ENCODE data around the gene ACOX3.
"Not testable (repeated sequence)": the region's sequence is repeated elsewhere in the genome, so short reads cannot be mapped to it uniquely, and the experiment has no call there.

The ACOX3 gene

DNA sequence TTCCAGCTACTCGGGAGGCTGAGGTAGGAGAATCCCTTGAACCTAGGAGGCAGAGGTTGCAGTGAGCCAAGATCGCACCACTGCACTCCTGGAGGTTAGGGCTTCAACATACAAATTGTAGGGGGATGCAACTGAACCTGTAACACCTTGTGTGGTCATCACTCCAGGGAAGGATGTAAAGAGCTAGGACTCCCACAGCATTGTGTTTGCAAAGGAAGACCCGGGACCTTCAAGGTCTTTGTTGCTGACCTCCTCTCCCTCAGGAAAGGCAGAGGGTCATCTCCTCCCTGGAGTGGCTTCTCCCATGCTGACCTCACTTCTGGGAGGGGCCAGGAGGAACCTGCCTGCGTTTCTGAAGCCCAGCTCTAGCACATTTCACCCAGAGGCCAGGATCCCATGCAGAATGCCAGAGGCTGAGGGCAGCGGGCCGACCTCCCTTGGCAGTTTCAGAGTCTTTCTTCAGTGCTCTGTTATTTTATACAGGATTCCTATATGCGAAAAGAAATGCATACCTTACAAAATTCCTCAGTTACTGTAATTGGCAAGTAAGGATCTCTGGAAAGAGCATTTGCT lies 90.8 kb downstream of the ACOX3 start:
- DNase-seq: no peak

- DNase-seq: not testable (repeated sequence)
These were observed 91.3 kb downstream of the ACOX3 start for GRCh38 chr4:8349236-8349635.

DNA sequence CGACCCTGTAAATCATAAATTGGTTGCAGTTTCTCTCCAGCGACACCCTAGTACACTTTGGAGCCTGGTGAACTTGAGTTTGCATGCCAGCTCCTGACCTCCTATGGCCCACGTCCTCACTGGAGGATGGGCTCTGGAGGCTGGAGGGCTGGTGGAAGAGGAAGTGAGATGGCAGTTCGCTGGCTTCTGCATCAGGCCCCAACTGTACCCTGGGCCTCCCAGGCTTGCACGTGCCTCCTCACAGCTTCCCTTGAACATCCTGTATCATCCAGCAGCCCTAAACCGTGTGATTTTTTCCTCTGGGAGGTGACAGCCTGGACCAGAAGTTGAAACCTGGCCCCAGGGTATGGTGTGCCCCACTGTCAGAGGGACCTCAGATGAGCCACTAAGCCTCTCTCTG lies 92.5 kb downstream of the ACOX3 start:
- DNase-seq: no peak

- DNase-seq: no peak
These were observed 92.9 kb downstream of the ACOX3 start for GRCh38 chr4:8347660-8348059.

- no peak for DNase-seq
These were observed 93.5 kb downstream of the ACOX3 start for GRCh38 chr4:8346838-8347605.

GRCh38 chr4:8345946-8346814 lies 94.3 kb downstream of the ACOX3 start:
- DNase-seq: no peak

GRCh38 chr4:8345053-8345945 lies 95.2 kb downstream of the ACOX3 start:
- no peak for DNase-seq

DNA sequence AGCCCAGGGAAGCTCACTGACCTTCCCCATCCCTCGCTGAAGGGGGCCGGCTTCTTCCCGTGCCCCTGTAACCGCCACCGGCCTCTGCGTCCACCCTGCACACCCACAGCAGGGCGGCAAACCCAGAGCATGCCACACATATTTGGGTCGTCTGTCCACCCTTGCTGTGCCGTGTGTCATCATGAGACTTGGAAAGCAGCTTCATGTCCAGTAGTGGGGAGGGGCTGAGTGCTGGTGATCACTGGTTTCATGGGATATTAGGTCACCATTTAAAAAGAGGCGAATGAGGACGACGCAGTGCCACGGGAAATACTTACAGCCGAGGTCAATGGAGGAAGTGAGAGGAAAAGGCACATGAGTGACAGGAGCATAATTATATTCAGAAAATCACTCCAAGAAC lies 96.1 kb downstream of the ACOX3 start:
- no peak for DNase-seq

DNA sequence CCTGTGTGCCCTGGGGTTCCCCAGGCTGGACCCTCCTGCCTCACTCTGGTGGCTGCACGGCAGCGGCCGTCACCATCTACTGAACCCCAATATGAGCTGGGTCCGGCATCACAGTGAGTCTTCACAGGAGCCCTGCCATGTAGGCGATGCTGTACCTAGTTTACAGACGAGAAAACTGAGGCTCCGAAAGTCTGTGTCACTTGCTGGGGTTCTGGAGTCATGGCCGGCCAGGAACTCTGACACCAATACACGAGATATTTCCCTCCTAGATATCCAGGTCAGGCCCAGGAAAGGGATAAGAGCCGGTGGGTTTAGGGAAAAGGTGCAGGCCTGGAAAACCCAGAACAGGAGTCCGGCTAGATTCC lies 96.6 kb downstream of the ACOX3 start:
- DNase-seq: no peak

GRCh38 chr4:8343262-8343966 lies 97.1 kb downstream of the ACOX3 start:
- DNase-seq: no peak

- DNase-seq: no peak
These were observed 97.8 kb downstream of the ACOX3 start for GRCh38 chr4:8342651-8343261.

DNA sequence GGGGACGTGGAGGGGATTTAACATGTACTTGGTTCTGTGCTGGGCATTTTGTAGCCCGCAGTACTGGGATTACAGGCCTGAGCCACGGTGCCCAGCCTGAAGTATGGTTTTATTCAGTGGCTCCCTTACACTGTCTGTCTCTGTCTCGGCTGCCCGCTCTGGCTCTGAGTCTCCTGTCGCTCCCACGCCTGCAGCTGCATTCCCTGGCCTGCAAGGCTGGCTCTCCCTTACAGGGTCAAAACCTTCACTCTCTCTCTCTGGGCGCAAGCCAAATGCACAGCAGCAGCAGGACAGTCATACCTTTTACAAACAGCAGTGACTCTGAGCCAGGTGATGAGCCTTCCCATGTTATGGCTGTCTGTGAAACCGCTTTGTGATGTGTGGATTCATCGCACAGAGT lies 98.8 kb downstream of the ACOX3 start:
- no peak for DNase-seq

DNA sequence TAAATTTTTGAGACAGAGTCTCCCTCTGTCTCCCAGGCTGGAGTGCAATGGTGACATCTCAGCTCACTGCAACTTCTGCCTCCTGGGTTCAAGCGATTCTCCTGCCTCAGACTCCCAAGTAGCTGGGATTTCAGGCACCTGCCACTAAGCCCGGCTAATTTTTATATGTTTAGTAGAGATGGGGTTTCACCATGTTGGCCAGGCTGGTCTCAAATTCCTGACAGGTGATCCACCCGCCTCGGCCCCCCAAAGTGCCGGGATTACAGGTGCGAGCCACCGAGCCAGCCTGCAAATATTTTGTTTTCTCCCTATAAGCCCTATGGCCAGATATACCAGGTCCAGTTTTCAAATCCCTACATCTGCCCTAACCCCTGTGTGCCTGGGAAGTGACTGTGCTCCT lies 99.2 kb downstream of the ACOX3 start:
- not testable (repeated sequence) for DNase-seq

DNA sequence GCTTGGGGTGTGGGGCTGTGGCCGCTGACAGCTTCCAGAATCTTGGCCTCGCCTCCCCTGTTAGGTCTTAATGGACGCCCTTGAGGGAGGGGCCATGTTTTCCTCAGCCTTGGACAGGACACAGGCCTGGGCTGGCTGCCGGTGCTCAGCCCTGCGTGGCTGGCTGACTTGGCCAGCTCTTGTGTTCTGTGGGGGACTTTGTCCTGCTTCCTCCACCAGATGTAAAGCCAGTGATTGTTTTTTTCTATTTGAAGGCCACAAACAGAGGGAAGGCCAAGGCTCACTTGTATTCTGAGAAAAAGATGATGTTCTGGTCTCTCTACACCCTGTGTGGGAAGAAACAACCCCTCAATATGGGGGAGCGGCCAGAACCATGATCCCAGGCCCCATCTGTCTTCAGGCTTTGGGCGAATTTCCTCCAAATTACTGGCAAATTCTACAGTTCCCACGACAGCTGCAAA lies 99.7 kb downstream of the ACOX3 start:
- no peak for DNase-seq

- DNase-seq: no peak
These were observed 102.1 kb downstream of the ACOX3 start for GRCh38 chr4:8338351-8338961.

- no peak for DNase-seq
These were observed 104.0 kb downstream of the ACOX3 start for GRCh38 chr4:8336412-8337075.

DNA sequence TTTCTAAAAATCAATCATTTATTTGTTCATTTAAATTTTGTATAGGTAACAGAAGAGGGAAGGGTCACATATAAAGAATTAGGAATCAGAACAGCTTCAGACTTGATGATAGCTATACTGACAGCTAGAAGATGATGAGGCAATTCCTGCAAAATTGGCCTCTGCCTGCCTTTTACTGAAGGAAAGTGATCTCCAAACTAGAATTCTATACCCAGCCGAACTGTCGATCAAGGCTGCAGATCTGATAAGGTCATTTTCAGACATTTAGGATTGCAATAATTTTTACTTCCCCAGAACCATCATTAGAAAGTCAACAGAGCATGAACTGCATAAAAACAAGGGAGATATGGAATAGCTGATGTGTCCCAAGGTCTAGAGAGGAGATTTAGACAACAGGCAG lies 104.7 kb downstream of the ACOX3 start:
- DNase-seq: no peak

- DNase-seq: no peak
These were observed 105.6 kb downstream of the ACOX3 start for GRCh38 chr4:8334786-8335460.

GRCh38 chr4:8333726-8334460 lies 106.6 kb downstream of the ACOX3 start:
- no peak for DNase-seq
